Left kidney (tissue), 2 donors: ENCODE results near the gene PRRT1. TPM values are rescaled to one million over a fixed set of nuclear protein-coding genes. Genes with fewer than 3 reads are reported as not detected.
"Not testable (repeated sequence)": the region's sequence is repeated elsewhere in the genome, so short reads cannot be mapped to it uniquely, and the experiment has no call there.

Experiments used
- DNase-seq: peaks from one replicate; pipeline ENCODE4 v3.0.0-alpha.2; 2013
- polyA plus RNA-seq: library from polyadenylated mRNA; unstranded; fragments of 120-200 nt; gene quantifications from one replicate; pipeline ENCODE4 v1.2.1, GENCODE V29; 2013; ENCODE audit not compliant: insufficient read length

PRRT1 gene
- polyA plus RNA-seq, 1 donor: 2.7 TPM

- no peak for DNase-seq
Observed at GRCh38 chr6:32123681-32124080, 28.1 kb downstream of the PRRT1 start.

GRCh38 chr6:32120573-32121059 is 31.1 kb downstream of the PRRT1 start:
- no peak for DNase-seq

DNA sequence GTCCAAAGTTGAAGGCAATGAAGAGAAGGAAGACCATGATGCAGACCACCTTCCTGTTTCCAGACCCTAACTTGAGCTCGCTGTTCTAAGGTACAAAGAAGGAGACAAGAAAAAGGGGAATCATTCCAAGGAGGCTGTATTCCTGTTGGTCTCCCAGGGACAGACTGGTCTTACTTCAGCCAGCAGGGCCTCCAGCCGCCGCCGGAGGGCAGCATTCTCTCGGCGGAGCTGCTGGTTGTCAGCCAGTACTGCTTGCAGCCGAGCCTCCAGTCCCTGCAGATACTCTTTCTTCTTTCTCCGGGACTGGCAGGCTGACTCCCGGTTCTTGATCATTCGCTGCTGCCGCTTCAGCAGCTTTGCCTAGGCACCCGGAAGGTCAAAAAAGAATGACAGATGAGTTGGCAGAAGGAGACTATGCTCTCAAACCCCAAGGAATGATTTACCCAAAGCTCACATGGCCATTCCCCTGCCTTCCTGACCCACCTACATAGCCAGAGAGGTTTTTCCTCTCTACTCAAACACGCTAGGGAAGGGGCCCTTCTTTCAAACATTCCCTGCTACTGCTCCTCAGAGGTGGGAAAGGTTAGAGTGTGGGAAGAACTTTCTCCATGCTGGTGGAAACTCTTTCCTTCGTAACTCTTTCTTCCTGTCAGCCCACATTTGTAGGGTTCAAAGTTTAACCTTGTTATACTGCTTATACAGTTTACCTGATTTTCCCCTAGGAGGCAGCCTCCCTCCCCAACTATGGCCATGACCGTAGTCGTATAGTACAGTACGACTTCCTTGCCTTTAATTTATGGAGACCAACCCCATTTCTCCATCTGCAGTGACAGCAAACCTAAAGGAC is 32.7 kb downstream of the PRRT1 start:
- DNase-seq: peak; percentile 79

DNA sequence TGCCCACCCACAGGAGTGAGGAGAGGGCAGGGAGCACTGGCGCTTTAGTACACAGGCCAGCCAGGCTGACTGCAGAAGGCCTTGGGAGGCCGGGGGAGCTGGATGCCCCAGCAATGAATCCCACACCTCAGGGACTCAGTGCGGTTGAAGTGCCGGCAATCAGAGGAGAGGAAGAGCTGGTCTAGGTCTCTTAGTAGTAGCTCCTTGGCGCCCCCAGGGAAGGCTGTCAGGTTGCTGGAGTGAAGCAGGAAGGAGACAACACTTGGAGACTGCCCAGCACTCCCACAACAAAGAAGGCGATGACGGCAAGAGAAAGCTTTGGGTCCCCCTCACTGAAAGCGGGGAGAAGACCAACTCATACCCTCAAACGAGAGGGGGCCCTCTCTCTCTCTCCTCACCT is 34.3 kb downstream of the PRRT1 start:
- DNase-seq: no peak

DNA sequence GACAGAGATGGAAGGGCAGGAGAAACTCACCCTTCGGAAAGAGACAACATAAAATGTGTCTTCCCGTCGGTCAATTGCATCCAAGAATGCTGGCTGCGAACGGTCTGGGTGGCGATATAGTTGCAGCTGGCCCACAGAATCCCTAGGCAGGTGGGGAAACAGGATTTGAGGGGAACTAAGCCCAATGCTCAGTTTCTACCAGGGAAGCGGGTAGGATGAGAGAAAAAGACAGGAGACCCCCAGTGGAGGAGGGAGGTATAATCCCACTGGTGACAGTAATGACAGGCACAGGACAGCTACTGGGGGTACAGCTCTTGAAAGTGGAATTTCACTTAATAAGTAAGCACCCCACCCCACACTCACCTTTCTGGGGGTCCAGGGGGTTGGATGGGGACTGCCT is 35.1 kb downstream of the PRRT1 start:
- DNase-seq: no peak

DNA sequence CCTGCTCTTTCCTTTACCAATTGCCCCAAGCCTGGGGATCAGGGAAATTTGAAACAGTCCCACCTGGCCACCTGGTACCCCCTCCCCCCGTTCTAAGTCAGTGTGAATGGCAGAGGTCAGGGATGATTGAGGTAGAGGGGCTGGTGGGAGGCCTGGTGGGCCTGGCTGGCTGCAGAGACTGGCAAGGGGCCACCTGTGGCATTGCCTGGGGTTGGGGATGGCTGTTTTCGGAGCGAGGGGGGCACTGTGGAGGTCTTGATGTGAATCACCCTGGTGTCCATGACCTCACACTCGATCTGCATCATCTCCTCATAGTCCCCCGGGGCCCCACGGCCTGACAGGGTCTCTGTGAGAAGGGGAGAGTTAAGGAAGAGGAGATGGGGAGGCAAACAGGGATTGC is 36.1 kb downstream of the PRRT1 start:
- DNase-seq: no peak

DNA sequence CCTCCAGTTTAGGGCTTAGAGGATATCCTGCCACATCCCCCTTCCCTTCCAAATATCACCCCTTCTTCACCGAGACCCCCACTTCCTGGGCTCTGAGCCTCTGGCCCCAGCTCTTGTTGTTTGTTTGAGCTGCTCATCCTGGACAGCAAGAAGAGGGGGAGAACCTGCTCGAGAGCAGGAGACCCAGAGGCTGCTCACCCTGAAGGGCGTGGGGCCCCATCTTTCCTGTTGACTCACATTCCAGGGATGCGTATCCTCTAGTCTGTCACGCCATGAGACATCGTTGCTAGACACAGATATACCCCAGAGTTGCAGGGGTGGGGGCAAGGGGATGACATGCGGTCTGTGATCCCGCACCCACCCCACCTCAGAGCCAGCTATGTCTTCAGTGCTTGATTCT is 36.9 kb downstream of the PRRT1 start:
- DNase-seq: no peak

DNA sequence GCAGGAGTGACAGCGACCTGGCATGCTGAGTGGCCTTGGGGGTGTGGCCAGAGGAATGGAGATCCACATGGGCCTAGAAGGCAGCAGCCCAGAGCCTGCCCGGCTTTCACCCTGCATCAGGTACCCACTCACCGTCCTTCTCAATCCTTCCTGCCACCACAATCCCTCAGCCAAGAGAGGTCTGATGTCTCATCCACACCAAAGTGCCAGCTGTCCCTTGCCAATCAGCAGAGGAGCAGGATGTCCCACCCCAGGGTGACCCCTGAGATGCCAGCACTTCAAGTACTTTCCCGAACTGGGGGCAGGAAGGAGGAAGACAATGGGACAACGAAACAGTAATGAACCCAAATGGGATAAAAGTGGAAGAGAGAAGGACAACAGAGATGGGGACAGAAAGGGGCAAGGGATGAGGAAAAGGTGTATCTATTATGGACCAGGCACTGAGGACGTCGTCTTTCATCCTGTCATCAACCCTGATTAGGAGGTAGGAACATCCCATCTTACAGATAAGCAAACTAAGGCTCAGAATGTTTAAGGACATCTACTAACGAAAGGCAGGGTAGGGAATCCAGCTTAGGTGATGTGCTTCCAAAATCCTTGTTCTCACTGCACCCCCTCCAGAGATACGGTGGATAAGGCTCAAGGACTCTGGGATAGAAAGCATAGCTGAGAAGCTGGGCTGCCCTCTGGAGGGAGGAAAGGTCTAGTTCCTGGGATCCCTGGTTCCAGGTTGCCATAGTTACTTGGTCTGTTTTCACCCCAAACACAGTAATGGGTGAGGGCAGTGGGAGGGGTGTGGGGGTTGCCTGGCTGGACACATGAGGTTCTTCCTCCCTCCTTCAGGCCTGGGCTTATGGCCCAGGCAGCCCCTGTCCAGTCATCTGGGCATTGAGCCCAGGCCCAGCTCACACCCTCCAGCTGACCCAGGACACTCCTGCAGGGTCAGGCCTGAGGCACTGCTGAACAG is 38.1 kb downstream of the PRRT1 start:
- DNase-seq: no peak

DNA sequence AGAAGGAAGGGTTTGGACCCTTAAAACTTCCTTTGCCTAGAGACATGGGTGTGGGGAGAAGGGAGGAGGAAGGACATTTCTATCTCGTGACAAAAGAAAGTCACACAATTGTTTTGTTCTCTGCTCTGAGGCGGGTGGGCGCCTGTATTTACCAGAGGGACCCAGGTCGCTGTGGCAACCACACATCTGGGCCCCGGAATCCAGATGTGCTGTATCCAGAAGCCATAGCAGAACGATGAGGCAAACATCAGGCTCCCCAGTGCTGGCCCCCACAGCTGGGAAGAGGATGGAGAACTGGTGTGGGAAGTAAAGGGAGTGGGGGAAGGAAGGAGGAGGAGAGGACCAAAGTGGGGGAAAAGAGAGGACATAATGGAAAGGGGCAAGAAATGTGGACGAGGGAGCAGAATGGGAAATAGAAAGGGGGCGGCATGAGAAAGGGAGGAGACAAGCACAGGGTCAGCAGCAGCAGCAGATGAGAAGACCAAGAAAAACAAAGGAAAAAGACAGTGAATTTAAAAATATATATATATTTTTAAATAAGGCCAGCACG is 39.2 kb downstream of the PRRT1 start:
- DNase-seq: no peak

- no peak for DNase-seq
Observed at GRCh38 chr6:32111424-32112066, 40.2 kb downstream of the PRRT1 start.

GRCh38 chr6:32110632-32111031 is 41.1 kb downstream of the PRRT1 start:
- DNase-seq: no peak

DNA sequence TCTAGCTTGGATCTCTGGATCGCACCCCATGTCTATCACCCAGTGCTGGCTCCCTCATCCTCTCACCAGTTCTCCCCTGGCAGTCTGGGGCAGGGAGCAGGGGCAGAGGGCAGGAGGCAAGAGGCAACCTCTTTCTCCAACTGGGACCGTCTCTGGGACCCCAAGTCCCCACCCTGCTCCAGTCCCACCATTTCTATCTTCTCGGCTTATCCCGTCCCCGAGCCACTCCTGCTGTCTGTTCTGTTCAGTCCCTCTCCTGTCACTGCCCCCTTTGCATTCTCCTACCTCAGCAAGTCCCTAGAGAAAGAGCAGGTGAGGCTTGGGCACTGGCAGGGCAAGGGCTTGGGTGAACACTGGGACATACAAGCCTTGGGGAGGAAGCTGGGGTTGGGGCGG is 42.0 kb downstream of the PRRT1 start:
- no peak for DNase-seq

DNA sequence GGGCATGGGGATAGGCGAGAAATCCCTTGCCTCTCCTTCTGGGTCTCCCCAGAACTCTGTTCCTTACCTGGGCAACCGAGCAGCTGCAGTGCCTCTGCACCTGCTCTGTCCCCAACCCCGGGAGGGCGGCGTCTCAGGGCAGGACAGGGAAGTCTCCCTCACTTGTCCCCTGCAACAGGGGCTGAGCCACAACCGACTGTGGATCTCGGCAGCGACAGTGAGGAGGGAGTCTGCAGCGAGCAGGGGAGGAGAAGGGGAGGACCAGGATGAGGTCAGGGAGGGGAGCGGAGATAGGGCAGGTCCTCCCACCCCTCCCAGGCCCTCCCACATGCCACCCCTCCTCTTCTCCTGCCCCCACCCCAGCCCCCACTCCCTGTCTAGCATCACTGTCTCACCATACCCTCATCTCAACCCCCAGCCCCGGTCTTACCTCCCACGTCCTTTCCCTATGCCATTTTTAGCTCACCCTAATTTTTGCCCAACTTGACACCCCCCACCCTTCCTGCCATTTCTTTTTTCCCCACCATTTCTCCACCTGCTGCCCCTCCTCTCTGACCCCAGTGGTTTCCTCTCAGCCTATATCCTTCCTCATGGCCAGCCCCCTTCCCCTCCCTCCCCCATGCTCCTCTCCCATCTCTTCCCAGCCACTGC is 42.5 kb downstream of the PRRT1 start, which contains the start of gene TNXB:
Gene TNXB, minus strand, starts transcription at position 225 of the 651 bp plus-strand sequence. CDS start 11,140 bp downstream, outside the sequence.
- DNase-seq: no peak

GRCh38 chr6:32108727-32109113 is 43.0 kb downstream of the PRRT1 start:
- no peak for DNase-seq

DNA sequence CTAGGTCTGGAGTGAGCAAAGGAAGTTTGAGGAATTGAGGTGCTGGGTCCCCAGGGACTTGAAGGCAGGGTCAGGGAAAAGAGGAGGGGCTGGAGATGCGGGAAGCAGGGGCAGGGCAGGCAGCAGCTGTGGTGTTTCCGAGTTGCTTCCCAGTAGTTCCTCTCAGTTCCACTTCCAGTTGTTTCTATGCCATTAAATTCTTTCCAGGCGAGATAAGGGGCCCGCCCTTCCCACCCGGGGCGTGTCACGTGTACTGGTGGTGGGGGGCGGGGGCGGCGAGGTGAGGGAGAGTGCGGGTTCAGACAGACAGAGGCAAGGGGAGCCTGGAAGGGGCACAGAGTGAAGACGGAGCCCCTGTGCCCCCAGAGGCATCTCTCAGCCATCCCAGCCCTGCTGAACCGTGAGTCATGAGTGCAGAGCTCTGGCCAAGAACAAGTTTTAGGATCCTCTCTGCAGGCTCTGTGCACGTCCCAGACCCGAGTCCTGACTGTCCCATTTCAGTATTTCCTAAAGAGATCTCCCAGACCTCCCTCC is 43.6 kb downstream of the PRRT1 start:
- DNase-seq: no peak

DNA sequence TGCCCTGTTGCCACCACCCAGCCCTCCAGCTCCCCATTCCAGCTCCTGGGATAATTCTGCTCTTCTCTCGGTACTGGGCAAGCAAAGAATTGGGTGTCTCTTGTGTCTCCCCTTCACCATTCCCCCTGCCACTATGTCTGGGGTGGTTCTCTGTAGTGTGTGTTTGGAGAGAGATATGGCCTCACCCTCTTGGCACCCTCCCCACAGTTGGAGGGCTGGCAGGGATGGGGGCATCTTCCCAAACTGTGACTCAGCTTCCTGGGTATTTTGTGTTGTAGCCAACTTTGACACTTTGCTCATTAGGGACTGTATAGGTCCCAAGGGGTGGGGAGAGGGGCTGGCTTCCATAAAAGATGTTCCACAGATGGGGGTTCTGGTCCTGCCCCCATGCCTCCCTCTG is 44.3 kb downstream of the PRRT1 start:
- DNase-seq: no peak

GRCh38 chr6:32105433-32105832 is 46.3 kb downstream of the PRRT1 start:
- no peak for DNase-seq

- no peak for DNase-seq
Observed at GRCh38 chr6:32102255-32102654, 49.5 kb downstream of the PRRT1 start.

- DNase-seq: not testable (repeated sequence)
Observed at GRCh38 chr6:32100251-32100650, 51.5 kb downstream of the PRRT1 start.
